ENCODE results near the gene STX18. TPM values are rescaled to one million over a fixed set of nuclear protein-coding genes. Genes with fewer than 3 reads are reported as not detected.

The STX18 gene
- total and polyA plus RNA-seq, 4 donors: 10.2 to 17.1 (median 12.4) TPM

DNA sequence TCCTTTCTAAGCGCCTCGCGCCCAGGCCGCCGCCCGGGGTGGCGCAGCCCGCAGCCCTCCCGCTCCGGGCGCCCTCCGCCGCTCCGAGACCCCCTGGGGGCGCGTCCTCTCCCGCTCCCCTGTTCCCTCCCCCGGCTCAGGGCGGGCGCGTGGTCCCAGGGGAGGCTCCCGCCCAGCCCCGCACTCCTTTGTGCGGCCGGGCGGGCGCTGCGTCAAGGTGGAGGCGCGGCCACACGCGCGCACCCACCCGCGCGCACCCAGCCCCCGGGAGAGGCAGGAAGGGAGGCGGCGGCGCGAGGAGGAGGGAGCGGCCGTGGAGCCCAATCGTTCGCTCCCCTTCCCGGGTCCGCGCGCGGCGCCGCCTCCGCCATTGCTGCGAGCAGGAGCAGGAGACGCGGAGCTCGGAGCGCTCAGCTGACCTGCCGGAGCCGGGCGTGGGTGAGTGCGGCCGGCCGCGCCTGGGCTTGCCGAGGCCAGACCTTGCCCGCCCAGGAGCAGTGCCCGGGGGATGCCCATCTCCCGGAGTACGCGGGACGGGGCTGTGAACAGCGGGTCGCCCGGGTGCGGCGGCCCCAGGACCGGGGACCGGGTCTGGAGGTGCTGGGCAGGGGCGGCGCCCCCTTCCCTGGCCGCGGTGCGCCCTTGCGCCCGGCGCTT, 155.0 kb downstream of the STX18 start, which contains the start of gene NSG1:
NSG1 (plus strand) TSS at position 367 of the 657 bp plus-strand sequence. CDS start 528 bp downstream, outside the sequence.
- no peak within 1 kb of the TSS for H3K27ac ChIP-seq (ENCODE audit: low read depth in 1 of 2, low read length in 2 of 2)
- 2% methylated on average over 87 of the region's 87 CpGs for WGBS
- H3K27me3 ChIP-seq (ENCODE audit: control insufficient read depth in 4 of 4, insufficient read depth in 4 of 4, low read length in 3 of 4): peaks cover 0 to 18% (median 6%) of the 10 kb centered on the region in 4 donors
- no peaks in the 10 kb centered on the region for H3K36me3 ChIP-seq (ENCODE audit: control insufficient read depth in 4 of 4, insufficient read depth in 3 of 4, low read depth in 1 of 4, low read length in 3 of 4)
- peak within 1 kb of the TSS in 1 of 3 donors; percentile 36 for H3K4me3 ChIP-seq (ENCODE audit: low read depth in 1 of 3, low read length in 3 of 3)
- peaks cover 5 to 23% (median 12%) of the 10 kb centered on the region in 4 donors for H3K4me1 ChIP-seq (ENCODE audit: control insufficient read depth in 4 of 4, insufficient read depth in 4 of 4, low read length in 3 of 4)
- no peak for DNase-seq (ENCODE audit: low spot score)
- no peak for TF ChIP-seq FOXA2 (IDR thresholded peaks at IDR 0.05)
- no peak for TF ChIP-seq HNF4A (conservative IDR thresholded peaks at IDR 0.05)
- TF ChIP-seq FOXA1 (IDR thresholded peaks at IDR 0.05): no peak
- no peak for TF ChIP-seq RAD21 (IDR thresholded peaks at IDR 0.05)
- TF ChIP-seq, protein P1, sequence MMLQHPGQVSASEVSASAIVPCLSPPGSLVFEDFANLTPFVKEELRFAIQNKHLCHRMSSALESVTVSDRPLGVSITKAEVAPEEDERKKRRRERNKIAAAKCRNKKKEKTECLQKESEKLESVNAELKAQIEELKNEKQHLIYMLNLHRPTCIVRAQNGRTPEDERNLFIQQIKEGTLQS (IDR thresholded peaks at IDR 0.05): no peak
- TF ChIP-seq JUND (IDR thresholded peaks at IDR 0.05): no peak
- no peak for TF ChIP-seq HNF4G (IDR thresholded peaks at IDR 0.05)
- no peak for TF ChIP-seq SP1 (IDR thresholded peaks at IDR 0.05)
- no peak for TF ChIP-seq NR2F2 (IDR thresholded peaks at IDR 0.05)
- TF ChIP-seq RXRA (IDR thresholded peaks at IDR 0.05): no peak
- TF ChIP-seq TAF1 (conservative IDR thresholded peaks at IDR 0.05): no peak
- no peak for TF ChIP-seq YY1 (IDR thresholded peaks at IDR 0.05)
- TF ChIP-seq, protein P2, sequence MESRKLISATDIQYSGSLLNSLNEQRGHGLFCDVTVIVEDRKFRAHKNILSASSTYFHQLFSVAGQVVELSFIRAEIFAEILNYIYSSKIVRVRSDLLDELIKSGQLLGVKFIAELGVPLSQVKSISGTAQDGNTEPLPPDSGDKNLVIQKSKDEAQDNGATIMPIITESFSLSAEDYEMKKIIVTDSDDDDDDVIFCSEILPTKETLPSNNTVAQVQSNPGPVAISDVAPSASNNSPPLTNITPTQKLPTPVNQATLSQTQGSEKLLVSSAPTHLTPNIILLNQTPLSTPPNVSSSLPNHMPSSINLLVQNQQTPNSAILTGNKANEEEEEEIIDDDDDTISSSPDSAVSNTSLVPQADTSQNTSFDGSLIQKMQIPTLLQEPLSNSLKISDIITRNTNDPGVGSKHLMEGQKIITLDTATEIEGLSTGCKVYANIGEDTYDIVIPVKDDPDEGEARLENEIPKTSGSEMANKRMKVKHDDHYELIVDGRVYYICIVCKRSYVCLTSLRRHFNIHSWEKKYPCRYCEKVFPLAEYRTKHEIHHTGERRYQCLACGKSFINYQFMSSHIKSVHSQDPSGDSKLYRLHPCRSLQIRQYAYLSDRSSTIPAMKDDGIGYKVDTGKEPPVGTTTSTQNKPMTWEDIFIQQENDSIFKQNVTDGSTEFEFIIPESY (IDR thresholded peaks at IDR 0.05): no peak
- TF ChIP-seq GABPA (IDR thresholded peaks at IDR 0.05 in 1 of 2, conservative IDR thresholded peaks at IDR 0.05 in 1 of 2): no peak
- no peak for TF ChIP-seq CTCF (IDR thresholded peaks at IDR 0.05; ENCODE audit: low read depth, low read length, missing input control)
- H3K9ac ChIP-seq (ENCODE audit: low read depth in 1 of 2, low read length in 2 of 2): no peak within 1 kb of the TSS
- H3K9me3 ChIP-seq (ENCODE audit: control insufficient read depth in 4 of 4, low read length in 3 of 4): no peaks in the 10 kb centered on the region

DNA sequence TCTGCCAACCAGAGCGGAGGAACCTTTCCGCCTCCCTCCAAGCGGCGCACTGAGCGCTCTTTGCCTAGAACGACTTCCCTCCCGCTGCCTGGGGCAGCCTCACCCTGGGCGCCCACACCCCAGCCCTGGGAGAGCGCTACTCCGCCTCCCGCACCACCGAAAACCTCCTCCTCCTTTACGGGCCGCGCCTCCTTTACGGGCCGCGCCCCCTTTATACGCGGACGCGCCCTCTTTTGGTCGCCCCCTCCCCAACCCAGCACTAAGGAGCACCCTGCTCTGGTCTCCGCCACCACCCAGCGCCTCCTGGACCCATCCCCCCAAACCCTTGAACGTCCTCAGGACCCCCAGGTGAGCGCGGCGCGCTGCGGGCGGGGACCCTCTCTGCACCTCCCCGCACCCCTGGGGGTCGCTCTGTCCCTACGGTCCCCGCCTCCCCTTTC, 155.5 kb downstream of the STX18 start:
- Histone ChIP-seq H3K4me1 (ENCODE audit: control insufficient read depth in 4 of 4, insufficient read depth in 4 of 4, low read length in 3 of 4) (peaks cover 5 to 23% (median 12%) of the 10 kb centered on the region in 4 donors), H3K36me3 (ENCODE audit: control insufficient read depth in 4 of 4, insufficient read depth in 3 of 4, low read depth in 1 of 4, low read length in 3 of 4) (no peaks in the 10 kb centered on the region), H3K27me3 (ENCODE audit: control insufficient read depth in 4 of 4, insufficient read depth in 4 of 4, low read length in 3 of 4) (peaks cover 0 to 18% (median 6%) of the 10 kb centered on the region in 4 donors), H3K4me3 (ENCODE audit: low read depth in 1 of 3, low read length in 3 of 3) (peak overlapping the region in 1 of 3 donors; percentile 36), H3K27ac (ENCODE audit: low read depth in 1 of 2, low read length in 2 of 2) (no peak overlapping the region), H3K9me3 (ENCODE audit: control insufficient read depth in 4 of 4, low read length in 3 of 4) (no peaks in the 10 kb centered on the region), H3K9ac (ENCODE audit: low read depth in 1 of 2, low read length in 2 of 2) (no peak overlapping the region)
- DNase-seq (ENCODE audit: low spot score): no peak
- 3% methylated on average over 36 of the region's 36 CpGs for WGBS
- no peak for TF ChIP-seq FOXA2 (IDR thresholded peaks at IDR 0.05)
- TF ChIP-seq CTCF (IDR thresholded peaks at IDR 0.05; ENCODE audit: low read depth, low read length, missing input control): no peak

Data from liver (tissue), 9 donors.